Keratinocyte (primary cell): ENCODE results near the gene CIP2A. TPM values are rescaled to one million over a fixed set of nuclear protein-coding genes. Genes with fewer than 3 reads are reported as not detected.

ENCODE experiments used
- DNase-seq: peaks from one replicate; pipeline ENCODE4 v3.0.0-alpha.2; 2011; ENCODE audit warnings: low read depth, missing footprints, low spot score
- FAIRE-seq: peaks from 2 replicates; lab custom pipeline; 2011; peaks lifted over from hg19 to GRCh38; lab: Jason Lieb, UNC
- H2AFZ ChIP-seq: 2 replicates; pipeline ENCODE4 v1.6.0; 2012; ENCODE audit warnings: low read length, control low read depth, inconsistent platforms; ENCODE audit not compliant: control insufficient read depth
- H3K27ac ChIP-seq: 2 replicates; pipeline ENCODE4 v1.5.1; 2011; ENCODE audit warnings: low read length; ENCODE audit not compliant: control insufficient read depth, insufficient read depth
- H3K27me3 ChIP-seq: 3 replicates; pipeline ENCODE4 v1.6.0; 2011; ENCODE audit warnings: low read length; ENCODE audit not compliant: control insufficient read depth, insufficient read depth; ENCODE audit errors: extremely low read depth
- H3K36me3 ChIP-seq, 2 experiments: 2 replicates in 1 of 2; 3 replicates in 1 of 2; pipeline ENCODE4 v1.5.1; 2011; ENCODE audit warnings: low read length in 2 of 2, mild to moderate bottlenecking in 1 of 2; ENCODE audit not compliant: control insufficient read depth in 2 of 2, insufficient read depth in 2 of 2; ENCODE audit errors: extremely low read depth in 1 of 2
- H3K4me1 ChIP-seq: 3 replicates; pipeline ENCODE4 v1.5.1; 2011; ENCODE audit warnings: low read length; ENCODE audit not compliant: control insufficient read depth, insufficient read depth; ENCODE audit errors: extremely low read depth
- H3K4me2 ChIP-seq: 3 replicates; pipeline ENCODE4 v1.6.0; 2011; ENCODE audit warnings: low read depth, low read length; ENCODE audit not compliant: control insufficient read depth, insufficient read depth; ENCODE audit errors: extremely low read depth
- H3K4me3 ChIP-seq, 3 experiments: fragments of 200-600 bp in 1 of 3; sonication (generic) in 1 of 3; 2 replicates in 2 of 3; 3 replicates in 1 of 3; pipeline ENCODE4 v1.5.1; 2011 to 2016; ENCODE audit warnings: low read length in 3 of 3, mild to moderate bottlenecking in 3 of 3, control low read depth in 2 of 3, inconsistent platforms in 1 of 3, low read depth in 1 of 3, mixed read lengths in 1 of 3, mixed run types in 1 of 3, moderate library complexity in 1 of 3; ENCODE audit not compliant: control insufficient read depth in 2 of 3, insufficient read depth in 2 of 3; ENCODE audit errors: extremely low read depth in 1 of 3
- H3K79me2 ChIP-seq: 2 replicates; pipeline ENCODE4 v1.6.0; 2012; ENCODE audit warnings: low read length; ENCODE audit not compliant: control insufficient read depth, insufficient read depth
- H3K9ac ChIP-seq: 3 replicates; pipeline ENCODE4 v1.6.0; 2011; ENCODE audit warnings: low read length; ENCODE audit not compliant: control insufficient read depth, insufficient read depth; ENCODE audit errors: extremely low read depth
- H3K9me1 ChIP-seq: 3 replicates; pipeline ENCODE4 v1.6.0; 2011; ENCODE audit warnings: low read length; ENCODE audit not compliant: control insufficient read depth, insufficient read depth; ENCODE audit errors: extremely low read depth
- H3K9me3 ChIP-seq: 2 replicates; pipeline ENCODE4 v1.5.1; 2012; ENCODE audit warnings: low read depth, low read length; ENCODE audit not compliant: control insufficient read depth
- H4K20me1 ChIP-seq: 3 replicates; pipeline ENCODE4 v1.6.0; 2011; ENCODE audit warnings: low read length; ENCODE audit not compliant: control insufficient read depth, insufficient read depth; ENCODE audit errors: extremely low read depth
- CTCF ChIP-seq, 3 experiments: IDR thresholded peaks in 1 of 3; conservative IDR thresholded peaks in 1 of 3; optimal IDR thresholded peaks in 1 of 3; 2 replicates in 2 of 3; 3 replicates in 1 of 3; pipeline versions ENCODE3 to v1.5.1; 2011; ENCODE audit warnings: low read length in 3 of 3, mild to moderate bottlenecking in 3 of 3, moderate library complexity in 2 of 3, control low read depth in 1 of 3, inconsistent platforms in 1 of 3; ENCODE audit not compliant: insufficient read depth in 2 of 3; ENCODE audit errors: extremely low read depth in 1 of 3
- EZH2 ChIP-seq: IDR thresholded peaks from one replicate; pipeline ENCODE4 v1.6.1; 2012; ENCODE audit warnings: inconsistent platforms, mild to moderate bottlenecking, low read length, moderate library complexity
- dilution Hi-C: fragments of 300-500 bp; cut with MboI; formaldehyde crosslinking; loops from one replicate; pipeline ENCODE4 v1.7.0; 2020; ENCODE audit warnings: low sequenced_read_pairs; ENCODE audit not compliant: extremely low pct_ligation_motif_present
- polyA plus RNA-seq, 5 experiments: library from polyadenylated mRNA; depleted of rRNA in 3 of 5; stranded (reverse) in 3 of 5; stranded (forward) in 1 of 5; unstranded in 1 of 5; fragments of >200 nt; gene quantifications; 1 replicate in 1 of 5; 2 replicates in 3 of 5; 3 replicates in 1 of 5; pipeline versions ENCODE4 v1.2.1 to v1.2.3, GENCODE V29; 2011 to 2012; ENCODE audit warnings: missing spikeins in 2 of 5, low read depth in 1 of 5, low replicate concordance in 1 of 5

Gene CIP2A
- polyA plus RNA-seq, 1 donor (not counting 4 experiments of a cell fraction or from before 2014, with no cell fraction given), result 9.9 TPM

- FAIRE-seq (no peak), DNase-seq (no peak)
- no peak for TF ChIP-seq EZH2
- TF ChIP-seq CTCF (optimal IDR thresholded peaks at IDR 0.05 in 1 of 3, IDR thresholded peaks at IDR 0.05 in 1 of 3, conservative IDR thresholded peaks at IDR 0.05 in 1 of 3; ENCODE audit: extremely low read depth in 1 of 3, insufficient read depth in 2 of 3, low read length in 3 of 3), result no peak
- Histone ChIP-seq H2AFZ (no peak overlapping the region), H3K27ac (no peak overlapping the region), H3K9me1 (no peaks in the 10 kb centered on the region), H4K20me1 (no peaks in the 10 kb centered on the region), H3K9me3 (no peaks in the 10 kb centered on the region), H3K36me3 (no peaks in the 10 kb centered on the region), H3K79me2 (no peaks in the 10 kb centered on the region), H3K4me3 (no peak overlapping the region), H3K4me1 (no peaks in the 10 kb centered on the region), H3K27me3 (no peaks in the 10 kb centered on the region), H3K9ac (no peak overlapping the region), H3K4me2 (no peak overlapping the region)
- dilution Hi-C loops, result no loop called here
Measured at GRCh38 chr3:108516881-108517280, 72.4 kb downstream of the CIP2A start.

- Histone ChIP-seq H3K4me1 (no peaks in the 10 kb centered on the region), H3K4me3 (no peak overlapping the region), H4K20me1 (no peaks in the 10 kb centered on the region), H3K9me3 (no peaks in the 10 kb centered on the region), H3K9me1 (no peaks in the 10 kb centered on the region), H3K9ac (no peak overlapping the region), H3K79me2 (no peaks in the 10 kb centered on the region), H3K27ac (no peak overlapping the region), H2AFZ (no peak overlapping the region), H3K36me3 (no peaks in the 10 kb centered on the region), H3K27me3 (no peaks in the 10 kb centered on the region), H3K4me2 (no peak overlapping the region)
- dilution Hi-C loops, result no loop called here
- TF ChIP-seq EZH2 (no peak), CTCF (optimal IDR thresholded peaks at IDR 0.05 in 1 of 3, IDR thresholded peaks at IDR 0.05 in 1 of 3, conservative IDR thresholded peaks at IDR 0.05 in 1 of 3; ENCODE audit: extremely low read depth in 1 of 3, insufficient read depth in 2 of 3, low read length in 3 of 3) (no peak)
- DNase-seq (no peak), FAIRE-seq (no peak)
Measured at GRCh38 chr3:108513961-108514360, 75.3 kb downstream of the CIP2A start.
